ENCODE data around the gene CHRNA5. TPM values are rescaled to one million over a fixed set of nuclear protein-coding genes. Genes with fewer than 3 reads are reported as not detected.

CHRNA5 gene
- polyA plus RNA-seq, 1 experiment: 1.1 TPM

DNA sequence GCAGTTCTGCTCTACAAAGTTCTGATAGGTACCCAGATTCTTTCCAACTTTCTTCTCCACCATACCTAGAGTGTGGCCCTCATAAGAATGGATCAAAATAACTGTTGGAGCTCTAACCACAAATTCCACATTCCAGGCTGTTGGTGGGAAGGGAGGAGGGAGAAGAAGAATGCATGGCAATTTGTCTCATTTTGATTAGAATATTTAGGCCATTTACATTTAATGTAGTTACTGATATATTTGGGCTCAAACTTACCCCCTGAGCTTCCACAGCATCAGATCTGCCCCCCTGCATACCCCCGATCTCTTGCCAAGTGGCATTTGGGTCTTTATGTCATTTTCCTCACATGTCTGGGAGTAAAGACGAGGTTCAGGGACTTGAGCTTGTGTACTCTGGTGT, 68.0 kb downstream of the CHRNA5 start:
- no peak for DNase-seq (ENCODE audit: low read depth)
- CTCF ChIA-PET: interaction anchor here (3.7 kb wide), 1 partner anchor 76 kb away, joined by 21 read pairs; no protein-coding TSS in a partner anchor
- H3K36me3 ChIP-seq (ENCODE audit: control insufficient read depth, insufficient read depth, low read length): no peaks in the 10 kb centered on the region
- no peak overlapping the region for H3K4me3 ChIP-seq (ENCODE audit: low read depth, low read length)
- H3K27me3 ChIP-seq (ENCODE audit: control insufficient read depth, insufficient read depth, low read length): peaks cover 6% of the 10 kb centered on the region
- POLR2A ChIA-PET: no interaction called here
- TF ChIP-seq, protein P1, sequence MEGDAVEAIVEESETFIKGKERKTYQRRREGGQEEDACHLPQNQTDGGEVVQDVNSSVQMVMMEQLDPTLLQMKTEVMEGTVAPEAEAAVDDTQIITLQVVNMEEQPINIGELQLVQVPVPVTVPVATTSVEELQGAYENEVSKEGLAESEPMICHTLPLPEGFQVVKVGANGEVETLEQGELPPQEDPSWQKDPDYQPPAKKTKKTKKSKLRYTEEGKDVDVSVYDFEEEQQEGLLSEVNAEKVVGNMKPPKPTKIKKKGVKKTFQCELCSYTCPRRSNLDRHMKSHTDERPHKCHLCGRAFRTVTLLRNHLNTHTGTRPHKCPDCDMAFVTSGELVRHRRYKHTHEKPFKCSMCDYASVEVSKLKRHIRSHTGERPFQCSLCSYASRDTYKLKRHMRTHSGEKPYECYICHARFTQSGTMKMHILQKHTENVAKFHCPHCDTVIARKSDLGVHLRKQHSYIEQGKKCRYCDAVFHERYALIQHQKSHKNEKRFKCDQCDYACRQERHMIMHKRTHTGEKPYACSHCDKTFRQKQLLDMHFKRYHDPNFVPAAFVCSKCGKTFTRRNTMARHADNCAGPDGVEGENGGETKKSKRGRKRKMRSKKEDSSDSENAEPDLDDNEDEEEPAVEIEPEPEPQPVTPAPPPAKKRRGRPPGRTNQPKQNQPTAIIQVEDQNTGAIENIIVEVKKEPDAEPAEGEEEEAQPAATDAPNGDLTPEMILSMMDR (IDR thresholded peaks at IDR 0.05; ENCODE audit: insufficient read depth, low read depth, low read length): no peak

DNA sequence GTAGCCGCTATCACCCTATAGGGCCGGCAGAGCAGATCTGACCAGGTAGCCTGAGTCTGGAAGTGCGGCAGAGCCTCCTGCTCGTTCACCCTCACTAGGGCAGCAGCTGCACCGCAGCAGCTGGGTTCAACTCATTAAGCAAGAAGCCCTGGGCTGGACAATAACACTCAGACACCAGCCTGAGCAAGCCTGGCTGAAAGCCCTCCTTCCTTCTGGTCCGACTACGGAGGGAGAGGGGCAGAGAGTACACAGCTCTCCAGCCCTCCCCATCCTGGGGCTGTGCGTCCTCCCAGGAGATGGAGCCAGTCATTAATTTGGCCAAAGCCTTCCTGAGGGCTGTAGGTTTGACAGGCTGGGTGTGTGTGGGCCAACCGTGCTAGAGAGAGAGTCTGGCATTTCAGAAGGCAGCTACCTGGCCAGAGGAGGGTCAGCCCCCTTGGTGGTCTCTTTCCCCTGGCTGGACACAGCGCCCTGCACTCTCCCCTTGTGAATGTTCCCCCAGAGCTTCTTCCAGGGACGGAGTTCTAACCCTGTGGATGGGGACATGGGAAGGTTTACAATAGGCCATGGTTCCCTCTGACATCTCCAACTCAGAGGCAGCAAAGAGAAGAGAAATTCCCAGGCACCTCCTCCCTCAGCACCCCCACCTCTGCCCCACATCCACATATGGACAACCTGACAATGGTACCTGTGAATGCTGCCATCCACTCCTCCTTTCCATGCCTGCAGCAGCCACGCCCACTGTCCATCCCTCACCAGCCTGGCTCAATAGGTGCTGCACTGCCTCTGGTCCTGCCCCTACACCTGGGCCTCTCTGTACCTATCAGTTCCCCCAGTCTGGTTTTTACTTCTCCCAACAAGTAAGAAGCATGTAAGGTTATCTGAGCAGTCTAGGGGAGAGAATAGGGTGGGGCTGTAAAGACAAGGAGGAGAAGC, 69.2 kb downstream of the CHRNA5 start:
- no peak for DNase-seq (ENCODE audit: low read depth)
- Histone ChIP-seq H3K36me3 (ENCODE audit: control insufficient read depth, insufficient read depth, low read length) (no peaks in the 10 kb centered on the region), H3K27me3 (ENCODE audit: control insufficient read depth, insufficient read depth, low read length) (peaks cover 3% of the 10 kb centered on the region; the same call in 1 of the 2 replicates), H3K4me3 (ENCODE audit: low read depth, low read length) (no peak overlapping the region)
- TF ChIP-seq, protein P1 (IDR thresholded peaks at IDR 0.05; ENCODE audit: insufficient read depth, low read depth, low read length): no peak
- POLR2A ChIA-PET: no interaction called here
- CTCF ChIA-PET: interaction anchor here (0.8 to 3.7 kb wide), 5 partner anchors 11 to 627 kb away, joined by 3 to 21 read pairs (median 3); no protein-coding TSS in a partner anchor

DNA sequence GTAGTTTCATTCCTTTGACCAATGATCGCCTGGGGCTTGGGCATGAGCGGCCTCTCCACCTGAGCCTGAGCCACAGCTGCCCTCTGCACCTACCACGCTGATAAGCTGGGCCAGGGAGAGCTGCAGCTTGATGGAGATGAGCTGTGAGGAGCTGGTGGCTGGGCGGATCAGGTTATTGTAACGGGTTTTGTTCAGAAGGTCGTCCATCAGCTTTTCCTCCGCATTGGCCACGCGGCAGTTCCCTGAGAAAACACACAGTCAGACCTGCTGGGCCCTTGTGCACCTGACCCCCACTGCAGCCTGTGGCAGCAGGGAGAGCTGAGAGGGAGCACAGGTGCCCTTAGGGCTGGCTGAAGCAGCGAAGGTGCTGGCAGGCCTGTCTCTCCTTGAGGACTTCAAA, 70.0 kb downstream of the CHRNA5 start:
- Histone ChIP-seq H3K36me3 (ENCODE audit: control insufficient read depth, insufficient read depth, low read length) (no peaks in the 10 kb centered on the region), H3K27me3 (ENCODE audit: control insufficient read depth, insufficient read depth, low read length) (peaks cover 6% of the 10 kb centered on the region), H3K4me3 (ENCODE audit: low read depth, low read length) (no peak overlapping the region)
- TF ChIP-seq, protein P1 (IDR thresholded peaks at IDR 0.05; ENCODE audit: insufficient read depth, low read depth, low read length): no peak
- CTCF ChIA-PET: interaction anchor here (0.7 to 3.7 kb wide), 4 partner anchors 11 to 116 kb away, joined by 3 to 21 read pairs (median 3); no protein-coding TSS in a partner anchor
- no peak for DNase-seq (ENCODE audit: low read depth)
- POLR2A ChIA-PET: no interaction called here

DNA sequence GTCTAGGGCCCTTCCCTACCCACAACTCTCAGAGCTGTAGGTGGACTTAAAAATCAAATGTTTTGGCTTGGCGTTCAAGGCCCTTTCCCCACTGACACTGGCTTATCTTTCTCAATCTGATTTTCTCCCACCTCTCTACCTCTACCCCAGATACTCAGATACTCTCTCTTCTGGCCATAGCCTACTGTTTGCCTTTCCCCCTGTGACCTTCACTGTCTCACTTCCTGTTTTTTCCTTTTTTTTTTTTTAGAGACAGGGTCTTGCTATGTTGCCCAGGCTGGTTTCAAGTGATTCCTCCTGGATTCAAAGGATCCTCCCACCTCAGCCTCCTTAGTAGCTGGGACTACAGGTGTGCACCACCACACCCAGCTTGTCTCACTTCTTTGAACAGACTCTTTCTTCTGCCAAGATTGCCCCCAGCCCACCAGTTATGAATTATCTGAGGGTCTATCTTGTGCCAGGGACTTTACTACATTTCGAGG, 71.1 kb downstream of the CHRNA5 start:
- peaks cover 10% of the 10 kb centered on the region for H3K27me3 ChIP-seq (ENCODE audit: control insufficient read depth, insufficient read depth, low read length)
- POLR2A ChIA-PET: no interaction called here
- H3K36me3 ChIP-seq (ENCODE audit: control insufficient read depth, insufficient read depth, low read length): no peaks in the 10 kb centered on the region
- no peak overlapping the region for H3K4me3 ChIP-seq (ENCODE audit: low read depth, low read length)
- DNase-seq (ENCODE audit: low read depth): no peak
- CTCF ChIA-PET: interaction anchor here (0.6 to 3.7 kb wide), 2 partner anchors 61 to 73 kb away, joined by 3 to 21 read pairs; no protein-coding TSS in a partner anchor
- TF ChIP-seq, protein P1 (IDR thresholded peaks at IDR 0.05; ENCODE audit: insufficient read depth, low read depth, low read length): no peak

DNA sequence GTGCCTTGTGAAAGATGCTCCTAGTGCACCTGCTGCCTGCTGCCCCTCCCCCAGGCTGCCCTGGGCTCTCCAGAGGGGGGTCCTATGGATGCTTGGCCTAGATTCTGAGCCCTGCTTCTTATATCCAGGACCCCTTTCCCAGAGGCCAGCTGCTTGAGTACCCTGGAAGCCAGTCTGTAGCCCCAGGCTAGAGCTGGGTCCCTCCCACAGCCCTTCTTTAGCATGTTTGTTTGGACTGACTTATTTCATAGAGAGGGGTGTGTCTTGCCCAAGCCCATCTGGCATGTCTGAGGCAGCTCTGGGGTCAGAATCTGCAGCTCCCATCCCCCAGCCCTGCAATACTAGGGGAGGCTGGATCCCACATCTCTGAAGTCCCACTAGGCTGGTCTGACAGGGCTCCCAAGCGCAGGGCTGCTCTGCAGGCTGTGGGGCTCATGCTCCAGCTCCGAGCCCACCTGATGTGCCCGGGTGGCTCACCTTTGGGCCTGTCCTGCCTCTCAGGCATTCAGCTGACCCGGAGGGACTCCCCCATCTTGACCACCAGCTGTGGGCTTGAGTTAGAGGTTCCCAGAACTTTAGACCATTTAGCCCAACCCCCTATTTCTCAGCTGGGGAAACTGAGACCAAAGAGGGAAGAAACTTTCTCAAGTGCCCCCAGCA, 72.6 kb downstream of the CHRNA5 start:
- Histone ChIP-seq H3K27me3 (ENCODE audit: control insufficient read depth, insufficient read depth, low read length) (peaks cover 14% of the 10 kb centered on the region), H3K36me3 (ENCODE audit: control insufficient read depth, insufficient read depth, low read length) (no peaks in the 10 kb centered on the region), H3K4me3 (ENCODE audit: low read depth, low read length) (no peak overlapping the region)
- CTCF ChIA-PET: interaction anchor here (0.7 to 2.8 kb wide), 11 partner anchors 8 to 292 kb away, joined by 3 to 13 read pairs (median 4); no protein-coding TSS in a partner anchor
- POLR2A ChIA-PET: no interaction called here
- DNase-seq (ENCODE audit: low read depth): no peak
- TF ChIP-seq, protein P1 (IDR thresholded peaks at IDR 0.05; ENCODE audit: insufficient read depth, low read depth, low read length): no peak
